EL (cell line): ENCODE data around the gene IL19.

ENCODE experiments used
- DNase-seq: peaks from one replicate; pipeline ENCODE4 v3.0.0-alpha.2; 2016

IL19 gene

DNA sequence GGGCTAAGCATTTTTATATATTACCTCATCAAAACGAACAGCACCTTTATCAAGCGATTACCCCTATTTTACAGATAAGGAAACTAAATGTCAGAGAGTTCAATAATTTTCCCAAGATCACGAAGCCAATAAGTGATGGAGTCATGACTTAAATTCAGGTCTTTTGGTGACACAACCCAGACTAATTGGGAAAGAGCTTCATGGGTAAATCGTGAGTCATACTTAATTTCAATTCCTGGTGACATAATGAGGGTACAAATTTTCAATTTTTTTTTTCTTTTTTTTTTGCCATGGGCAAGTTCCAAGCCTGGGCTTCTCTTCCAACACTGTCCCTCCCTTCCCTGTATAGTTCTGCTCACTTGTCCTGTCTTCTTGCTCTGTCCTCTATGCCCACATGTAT is 31.8 kb downstream of the IL19 start:
- DNase-seq: no peak

DNA sequence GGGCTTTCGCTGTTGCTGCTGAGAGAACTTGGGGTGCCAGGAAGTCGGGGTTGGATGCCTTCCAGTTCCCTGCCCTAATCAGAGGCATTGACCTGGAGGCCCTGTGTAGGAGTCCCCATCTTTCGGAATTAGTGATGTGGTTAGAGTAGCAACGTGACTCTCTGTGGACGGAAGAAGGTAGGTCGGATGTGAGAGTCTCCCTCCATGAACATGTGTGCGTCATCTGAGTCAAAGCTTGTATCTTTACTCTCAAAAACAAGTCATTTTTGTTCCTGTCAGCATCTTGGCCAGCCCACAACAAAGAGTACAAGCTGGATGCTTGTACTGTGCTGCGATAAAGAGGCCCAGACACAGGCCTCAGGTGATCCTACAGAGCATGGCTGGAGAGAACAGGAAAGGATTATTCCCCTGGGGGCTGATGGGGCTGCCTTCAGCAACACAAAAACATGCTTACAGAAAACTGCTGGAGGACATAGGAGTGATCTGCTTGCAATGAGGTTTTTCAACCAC is 32.7 kb downstream of the IL19 start:
- no peak for DNase-seq

DNA sequence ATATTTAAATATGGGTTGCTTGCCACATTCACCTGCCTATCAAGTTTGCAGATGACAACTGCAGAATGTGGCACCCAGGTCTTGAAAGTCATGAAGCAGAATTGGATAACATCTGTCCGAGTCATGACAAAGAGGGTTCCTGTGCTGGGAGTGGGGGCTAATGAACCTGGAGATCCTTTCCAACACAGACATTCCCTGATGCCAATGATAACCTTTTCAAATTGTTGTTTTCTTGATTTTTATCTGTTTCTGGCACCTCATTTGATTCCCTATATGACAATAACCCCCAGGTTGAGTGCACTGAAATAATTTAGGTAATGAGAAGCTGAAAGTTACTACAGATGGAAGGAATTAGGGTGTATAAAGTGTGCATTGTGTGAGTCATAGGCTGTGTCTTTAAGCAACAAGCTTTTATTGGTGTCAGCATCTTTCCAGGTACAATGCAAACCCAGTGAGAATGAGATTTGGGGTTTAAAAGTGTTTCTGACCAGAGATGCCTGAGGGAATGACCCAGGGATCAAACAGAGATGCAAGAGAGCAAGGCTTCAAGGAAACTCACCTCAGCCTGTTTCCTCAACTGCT is 33.7 kb downstream of the IL19 start:
- peak; percentile 11 for DNase-seq

DNA sequence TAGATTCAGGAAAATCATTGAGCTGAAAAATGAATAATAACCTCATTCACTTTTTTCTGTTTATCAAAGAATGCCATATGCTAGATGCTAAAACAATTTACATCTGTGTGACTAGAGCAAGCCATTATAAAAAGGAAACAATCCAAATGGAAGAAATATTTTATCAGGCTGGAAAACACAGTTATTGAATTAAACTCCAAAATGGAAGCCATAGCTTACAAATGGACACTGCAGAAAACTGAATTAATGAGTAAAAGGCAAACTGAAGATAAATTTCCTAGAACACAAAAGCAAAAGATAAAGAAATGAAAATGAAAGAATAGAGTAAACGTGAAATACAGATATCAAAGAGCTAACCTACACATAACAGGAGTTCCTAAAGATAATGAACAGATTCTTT is 34.8 kb downstream of the IL19 start:
- DNase-seq: no peak

DNA sequence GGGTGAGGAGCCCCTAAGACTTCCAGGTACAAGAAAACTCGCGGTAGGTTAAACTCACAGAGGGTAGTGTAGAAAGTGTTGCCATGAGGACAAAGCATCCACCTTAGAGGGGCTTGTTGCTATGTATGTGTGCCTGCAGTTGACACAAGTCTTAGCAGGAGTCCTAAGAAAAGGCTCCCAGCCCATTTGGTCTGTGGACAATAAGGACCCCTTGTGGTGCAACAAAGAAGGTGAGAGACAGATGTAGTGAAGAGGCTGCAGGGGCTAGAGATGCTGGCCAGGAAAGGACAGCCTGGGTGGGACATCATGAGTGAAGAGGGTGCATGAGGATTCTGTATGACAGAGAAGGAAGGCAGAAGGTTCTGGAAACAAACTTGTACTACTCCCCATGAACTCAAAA is 38.0 kb downstream of the IL19 start:
- peak; percentile 43 for DNase-seq

DNA sequence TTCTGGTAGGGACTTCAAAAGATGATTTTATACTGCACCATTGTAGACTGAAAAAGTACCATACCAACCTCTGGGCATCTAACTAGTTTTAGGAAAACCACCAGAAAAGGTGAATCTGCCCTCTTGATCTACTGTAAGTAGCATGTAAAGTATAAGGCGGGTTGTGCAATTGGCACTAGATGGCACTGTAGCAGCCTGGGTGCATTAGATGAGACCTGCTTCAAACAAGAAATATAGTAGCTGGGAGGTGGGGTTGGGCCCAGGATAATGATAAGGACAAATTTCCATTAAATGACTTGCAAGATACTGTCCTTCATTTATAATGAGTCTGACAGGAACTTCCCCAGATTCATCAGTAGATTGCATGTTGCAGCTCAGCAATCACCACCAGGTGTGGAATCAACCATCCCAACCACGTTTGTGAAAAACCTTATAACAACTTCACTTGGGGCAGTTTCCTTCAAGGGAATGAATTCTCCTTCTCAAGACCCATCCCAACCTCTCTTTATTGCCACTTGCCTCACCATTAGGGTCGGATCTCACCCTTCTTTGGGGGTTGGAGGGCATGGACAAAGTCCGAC is 39.0 kb downstream of the IL19 start:
- peak; percentile 37 for DNase-seq

DNA sequence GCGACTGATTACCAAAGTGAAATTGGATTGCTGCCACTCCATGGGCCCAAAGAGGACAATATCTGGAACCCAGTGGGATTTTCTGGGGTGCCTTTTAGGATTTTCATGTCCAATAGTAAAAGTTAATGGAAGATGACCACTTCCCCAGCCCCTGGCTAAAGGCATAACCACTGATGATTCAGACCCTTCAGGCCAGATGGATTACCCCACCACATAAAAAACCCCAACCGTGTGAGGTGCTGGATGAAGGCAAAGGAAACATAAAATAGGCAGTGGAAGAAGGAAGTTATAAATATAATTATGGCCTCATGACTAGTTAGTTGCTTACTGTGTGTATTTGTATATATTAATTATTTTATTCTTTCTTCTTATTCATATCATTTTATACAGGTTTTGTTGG is 41.9 kb downstream of the IL19 start:
- DNase-seq: peak; percentile 34

DNA sequence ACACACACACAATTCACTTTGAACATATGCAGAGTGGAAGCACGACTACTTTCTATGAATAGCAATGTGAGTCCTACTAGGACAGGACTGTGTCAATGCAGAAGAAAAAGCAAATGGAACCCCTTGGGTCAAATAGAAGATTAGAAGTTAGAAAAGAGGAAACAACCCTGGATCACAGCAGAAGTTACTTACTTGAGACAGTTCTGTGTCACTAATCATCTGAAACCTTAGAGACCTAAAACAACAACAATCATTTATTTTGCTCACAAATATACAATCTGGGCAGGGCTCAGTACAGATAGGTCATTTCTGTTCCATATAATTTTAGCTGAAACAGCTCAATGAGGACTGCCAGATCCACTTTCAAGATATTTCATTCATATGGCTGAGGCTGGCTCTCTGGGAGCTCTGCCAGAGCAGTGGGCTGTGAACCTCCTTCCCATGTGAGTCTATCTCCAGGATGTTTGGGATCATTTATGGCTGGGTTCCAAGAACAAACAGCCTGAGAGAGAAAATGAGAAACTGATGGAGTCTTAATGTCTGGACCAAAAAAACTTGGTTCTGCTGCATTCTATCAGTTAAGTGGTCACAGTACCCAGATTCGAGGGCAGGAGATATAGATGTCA is 44.3 kb downstream of the IL19 start:
- peak; percentile 67 for DNase-seq

DNA sequence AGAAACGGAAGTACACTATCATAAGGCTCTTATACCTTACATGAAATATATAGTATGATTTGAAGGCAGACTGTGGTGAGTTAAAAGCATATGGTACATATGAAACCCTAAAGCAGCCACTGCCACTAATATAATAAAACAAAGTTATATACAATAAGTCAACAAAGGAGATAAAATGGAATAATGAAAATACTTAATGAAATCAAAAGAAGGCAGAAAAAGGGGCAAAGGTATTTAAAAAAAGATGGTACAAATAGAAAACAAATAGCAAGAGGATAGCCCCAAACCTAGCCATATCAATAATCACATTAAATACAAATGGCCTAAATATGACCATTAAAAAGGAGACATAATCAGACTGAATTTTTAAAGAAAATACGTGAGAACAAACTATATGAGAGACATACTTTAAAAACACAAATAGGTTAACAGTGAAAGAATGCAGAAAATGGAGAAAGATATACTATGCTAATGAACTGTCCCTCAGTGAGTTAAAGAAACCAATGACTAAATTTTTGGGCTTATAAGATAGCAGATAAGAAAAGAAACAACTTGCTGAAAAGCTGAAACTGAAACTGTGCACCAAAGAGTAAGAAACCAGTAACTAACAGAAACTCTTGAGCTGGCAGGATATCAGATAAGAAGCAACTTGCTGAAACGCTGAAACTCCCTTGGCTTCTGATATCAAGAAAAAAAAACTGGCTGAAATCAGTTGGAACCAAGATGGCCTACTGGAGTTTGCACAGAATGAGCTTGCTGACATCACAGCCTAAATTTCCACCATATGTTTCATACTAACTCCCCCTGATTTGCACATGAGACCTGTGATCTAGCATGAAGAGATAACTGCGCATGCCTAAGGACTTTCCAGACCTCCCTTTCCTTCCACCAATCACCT is 46.1 kb downstream of the IL19 start:
- DNase-seq: no peak

DNA sequence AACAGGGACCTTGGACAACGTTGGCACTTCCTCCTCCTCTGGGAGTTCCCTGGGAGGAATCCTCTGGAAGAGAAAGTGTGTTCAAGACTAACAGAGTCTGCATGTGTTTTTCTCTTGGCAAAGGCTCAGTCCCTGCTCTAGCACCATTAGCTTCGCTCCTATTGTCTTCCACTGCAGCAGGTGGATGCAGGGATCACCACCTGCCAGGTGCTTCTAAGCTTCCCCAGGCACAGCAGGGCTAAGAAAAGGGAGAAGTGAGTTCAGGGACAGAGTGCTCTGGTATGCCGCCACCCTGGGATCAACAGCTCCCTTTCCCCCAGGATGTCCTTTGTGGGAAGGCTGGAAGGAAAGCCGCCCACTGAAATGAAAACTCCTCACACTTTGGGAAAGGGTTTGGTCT is 50.9 kb downstream of the IL19 start:
- no peak for DNase-seq

DNA sequence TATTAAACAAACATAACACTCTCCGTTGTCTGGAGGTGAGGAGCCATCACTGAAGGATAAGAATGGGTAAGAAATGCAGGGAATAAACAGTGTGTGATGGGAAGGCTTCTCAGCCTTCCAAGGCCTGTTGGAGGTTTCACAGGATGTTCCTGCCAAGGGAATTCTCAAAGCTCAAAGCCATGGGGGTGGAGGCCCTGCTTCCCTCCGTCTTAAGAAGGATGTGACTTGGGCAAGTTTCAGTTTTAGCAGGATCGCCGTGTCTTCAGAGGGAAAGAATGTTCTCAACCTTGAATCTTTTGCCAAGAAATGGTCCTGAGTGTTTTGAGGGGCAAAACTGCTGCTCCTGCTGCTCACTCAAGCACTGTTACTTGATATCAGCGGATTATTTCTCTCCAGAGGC is 53.2 kb downstream of the IL19 start:
- DNase-seq: peak; percentile 25

DNA sequence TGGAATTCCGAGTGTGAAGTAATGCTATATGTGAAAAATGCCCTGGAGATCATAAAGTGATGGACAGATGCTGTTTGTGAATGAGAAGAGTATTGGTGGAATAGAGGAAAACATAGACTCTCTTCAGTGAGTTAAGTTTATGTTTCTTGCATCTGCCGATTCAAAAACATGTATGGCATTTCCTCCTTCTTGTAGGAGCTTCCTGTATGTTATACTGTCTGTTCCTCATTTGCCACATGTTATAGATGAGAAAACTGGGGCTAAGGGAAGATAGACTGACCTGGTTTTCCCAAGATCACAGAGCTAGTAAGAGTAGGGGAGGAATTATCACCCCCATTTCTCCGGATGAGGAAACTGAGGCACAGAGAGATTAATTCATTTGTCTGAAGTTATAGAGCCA is 53.8 kb downstream of the IL19 start:
- DNase-seq: peak; percentile 36

DNA sequence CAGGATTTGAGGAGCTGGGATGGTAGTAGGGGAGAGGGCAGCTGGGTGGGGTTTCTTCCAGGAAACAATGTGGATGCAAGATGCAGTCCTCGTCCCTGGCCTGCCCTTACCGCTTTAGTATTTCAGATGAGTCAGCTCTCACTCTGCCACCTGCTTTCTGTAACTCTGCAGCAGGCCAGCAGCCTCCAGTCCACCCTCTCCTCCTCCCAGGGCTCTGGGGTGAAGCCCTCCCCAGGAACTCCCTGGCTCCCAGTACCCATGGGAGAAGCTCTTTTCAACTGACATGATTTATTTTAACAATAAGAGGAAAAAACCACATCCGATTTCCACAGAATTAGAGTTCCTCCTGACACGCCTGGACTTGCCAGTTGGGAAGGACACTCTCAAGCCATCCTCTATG is 55.8 kb downstream of the IL19 start:
- DNase-seq: peak; percentile 25

DNA sequence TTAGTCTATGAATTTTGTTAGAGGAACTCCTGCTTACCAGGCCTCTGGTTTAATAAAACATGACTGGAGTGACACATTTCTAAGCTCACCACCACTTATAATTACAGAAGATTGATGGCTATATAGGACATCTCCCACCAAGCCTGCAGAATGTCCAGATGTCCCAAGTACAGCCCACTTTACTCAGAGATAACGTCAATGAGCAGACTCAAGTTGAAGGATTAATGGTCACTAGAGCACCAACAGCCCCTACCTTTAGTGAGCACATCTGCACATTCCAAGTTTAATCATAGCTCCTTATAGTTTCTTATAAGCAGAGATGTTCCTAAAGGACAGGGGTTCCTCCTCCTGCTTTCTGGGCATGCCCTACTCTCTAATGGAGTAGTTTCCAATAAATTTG is 57.5 kb downstream of the IL19 start:
- DNase-seq: no peak

DNA sequence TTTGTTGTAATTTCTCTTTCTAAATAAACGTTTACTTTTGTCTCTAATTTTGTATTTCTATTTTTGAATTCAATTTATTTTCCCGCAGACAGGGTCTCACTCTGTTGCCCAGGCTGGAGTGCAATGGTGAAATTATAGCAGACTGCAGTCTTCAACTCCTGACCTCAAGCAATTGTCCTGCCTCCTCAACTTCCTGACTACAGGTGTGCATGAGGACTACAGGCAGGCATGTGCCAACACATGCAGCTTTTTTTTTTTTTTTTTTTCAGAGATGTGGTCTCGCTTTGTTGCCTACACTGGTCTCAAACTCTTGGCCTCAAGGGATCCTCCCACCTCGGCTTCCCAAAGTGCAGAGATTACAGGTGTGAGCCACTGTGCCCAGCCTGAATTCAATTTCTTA is 58.2 kb downstream of the IL19 start:
- no peak for DNase-seq

DNA sequence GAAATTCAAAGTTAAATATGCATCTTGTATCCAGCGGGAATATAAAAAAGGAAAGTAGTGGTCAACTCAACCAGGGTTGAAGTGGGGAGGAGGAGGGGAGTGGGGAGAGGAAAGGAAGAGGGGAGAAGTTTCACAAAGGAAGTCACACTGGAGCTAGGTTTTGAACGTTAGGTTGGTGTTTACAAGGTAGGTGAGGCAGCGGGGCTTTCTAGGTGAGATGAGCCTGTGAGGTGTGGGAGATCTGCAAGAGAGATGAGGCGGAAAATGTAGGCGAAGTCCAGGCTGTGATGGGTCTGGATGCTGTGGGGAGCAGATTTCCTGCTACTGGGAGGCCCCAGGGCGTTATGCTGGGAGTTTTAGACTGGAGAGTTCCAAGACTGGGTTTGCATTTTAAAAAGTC is 58.7 kb downstream of the IL19 start:
- DNase-seq: no peak

DNA sequence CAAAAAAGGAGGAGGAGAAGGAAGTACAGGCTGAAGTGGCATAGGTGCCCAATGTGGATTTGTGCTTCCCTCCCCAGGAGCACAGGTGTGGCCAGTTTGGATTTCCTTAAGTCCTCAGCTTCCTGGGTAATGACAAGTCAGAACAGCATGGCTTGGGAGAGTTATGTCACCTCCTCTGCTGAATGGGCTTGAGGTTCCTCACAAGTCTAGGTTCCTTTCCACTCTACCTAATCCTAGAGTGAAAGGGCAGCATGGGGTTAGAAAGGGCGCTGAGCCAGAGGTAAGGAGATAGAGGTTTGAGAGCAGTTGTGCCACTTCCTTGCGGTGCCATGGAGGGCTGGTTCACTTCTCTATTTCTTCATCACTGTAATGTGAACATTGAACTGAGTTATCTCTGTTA is 59.3 kb downstream of the IL19 start:
- no peak for DNase-seq

DNA sequence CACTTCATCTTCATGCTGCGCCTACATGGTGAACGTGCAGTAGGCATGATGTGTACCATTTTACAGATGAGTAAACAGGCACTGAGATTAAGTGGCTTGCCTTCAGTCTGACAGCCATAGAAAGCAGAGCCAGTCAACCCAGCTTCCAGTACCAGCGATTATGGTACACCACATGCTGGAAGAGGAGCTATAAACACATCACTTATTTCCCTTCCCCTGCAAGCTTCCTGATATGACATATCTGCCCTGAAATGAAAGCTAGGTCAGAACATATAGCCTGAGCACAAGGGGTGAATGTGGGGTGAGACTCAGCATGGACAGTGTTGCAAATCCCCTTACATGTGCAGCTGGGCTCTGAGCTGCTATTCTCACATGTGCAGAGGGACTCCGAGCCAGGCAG is 61.1 kb downstream of the IL19 start:
- DNase-seq: no peak

DNA sequence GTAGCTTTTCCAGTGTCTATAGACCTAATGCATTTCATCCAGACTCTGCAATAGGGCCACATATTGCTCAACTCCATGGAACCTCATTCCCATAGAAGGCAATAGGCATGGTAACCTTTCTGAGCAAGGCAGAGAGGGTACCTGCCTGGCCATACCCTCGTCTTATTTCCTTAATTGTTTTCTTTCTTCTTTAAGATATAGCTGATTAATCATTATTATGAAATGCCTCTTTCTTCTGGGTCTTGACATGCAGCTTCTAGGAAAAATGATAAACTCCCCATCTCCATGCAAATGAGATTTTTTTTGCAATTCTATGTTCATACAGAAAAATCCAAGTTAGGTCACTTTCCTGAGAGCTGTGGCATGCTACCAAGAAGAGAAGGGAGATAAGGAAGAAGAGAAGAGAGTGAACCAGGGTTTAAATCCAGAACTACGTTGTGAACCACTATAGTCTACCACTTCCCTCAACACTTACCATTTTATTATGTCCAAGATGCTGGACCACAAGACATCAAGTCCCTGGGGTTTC is 61.8 kb downstream of the IL19 start:
- DNase-seq: no peak

DNA sequence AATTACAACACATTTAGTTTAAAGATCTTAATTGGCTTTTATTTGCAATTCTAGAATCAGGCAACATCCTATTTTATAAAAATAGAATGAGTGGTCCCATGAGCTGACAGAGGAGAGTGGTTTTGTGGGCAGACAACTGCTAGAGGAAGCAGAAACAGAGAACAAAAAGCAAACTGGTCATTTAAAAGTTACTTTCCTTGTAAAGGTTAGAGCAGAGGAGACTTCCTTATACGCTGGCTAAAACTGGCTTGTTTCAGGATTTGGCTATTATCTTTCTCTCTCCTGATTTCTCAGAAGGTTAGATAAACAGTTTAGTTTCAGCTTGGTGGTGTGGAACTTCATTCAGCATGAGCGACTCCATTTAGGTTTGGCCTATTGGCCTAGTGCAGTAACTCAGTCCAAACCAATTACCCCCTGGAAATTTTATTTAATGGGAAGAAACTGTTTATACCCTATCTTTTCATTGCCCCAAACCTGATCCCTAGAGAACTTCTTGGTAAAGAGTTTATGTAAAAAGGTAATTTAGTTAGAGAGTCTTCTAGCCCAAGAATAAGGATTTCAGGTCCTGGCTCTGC is 62.6 kb downstream of the IL19 start:
- DNase-seq: no peak

DNA sequence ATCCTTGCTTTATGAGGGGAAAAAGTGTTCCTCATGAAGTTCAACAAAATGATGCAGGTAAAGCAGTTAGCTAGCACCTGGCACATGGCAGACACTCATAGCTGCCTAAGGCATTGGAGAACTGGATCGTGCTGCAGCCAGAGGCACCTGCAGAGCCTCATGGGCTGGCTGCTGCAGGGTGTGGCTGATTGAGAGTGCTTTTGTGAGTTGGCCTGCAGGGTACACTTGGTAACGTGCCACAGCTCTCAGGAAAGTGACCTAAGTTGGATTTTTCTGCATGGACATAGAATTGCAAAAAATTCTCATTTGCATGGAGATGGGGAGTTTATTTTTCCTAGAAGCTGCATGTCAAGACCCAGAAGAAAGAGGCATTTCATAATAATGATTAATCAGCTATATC is 63.2 kb downstream of the IL19 start:
- DNase-seq: no peak

DNA sequence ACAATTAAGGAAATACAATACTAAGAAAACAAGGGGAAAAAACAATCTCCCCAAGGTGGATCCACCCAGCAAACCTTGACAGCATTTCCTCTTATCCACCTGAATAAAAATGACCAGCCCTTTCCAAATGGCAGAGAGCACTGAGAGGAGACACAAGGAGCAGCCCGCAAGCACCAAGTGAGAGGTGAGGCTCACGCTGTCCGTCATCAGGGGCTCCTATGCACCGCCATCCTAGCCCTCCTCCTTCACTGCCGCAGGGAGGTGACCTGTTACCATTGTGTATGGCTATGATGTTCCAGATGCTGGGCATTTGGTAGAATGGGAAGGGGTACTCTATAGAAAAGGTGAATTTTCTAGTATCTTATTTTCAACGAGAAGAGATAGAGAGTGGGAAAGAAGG is 63.6 kb downstream of the IL19 start:
- DNase-seq: no peak

DNA sequence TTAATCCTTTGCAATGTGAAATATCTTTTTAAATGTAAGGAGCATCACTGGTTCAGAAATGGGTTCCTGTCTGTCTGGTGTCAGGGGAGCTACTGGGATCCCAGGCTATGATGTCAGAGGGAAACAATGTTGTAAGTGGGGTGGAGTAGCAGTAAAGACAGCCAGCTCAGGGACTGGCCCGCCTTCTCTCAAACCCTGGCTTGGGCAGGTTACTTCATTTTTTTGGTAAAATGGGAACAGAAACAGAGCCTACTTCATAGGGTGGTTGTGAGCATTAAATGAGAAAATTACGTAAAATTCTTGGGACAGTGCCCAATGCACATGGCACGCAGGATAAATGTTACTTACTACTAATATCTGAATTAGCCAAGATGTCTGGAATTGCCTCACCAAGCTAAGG is 64.1 kb downstream of the IL19 start:
- peak; percentile 65 for DNase-seq
